ENCODE results near the gene TMEM119.

The TMEM119 gene, protein sequence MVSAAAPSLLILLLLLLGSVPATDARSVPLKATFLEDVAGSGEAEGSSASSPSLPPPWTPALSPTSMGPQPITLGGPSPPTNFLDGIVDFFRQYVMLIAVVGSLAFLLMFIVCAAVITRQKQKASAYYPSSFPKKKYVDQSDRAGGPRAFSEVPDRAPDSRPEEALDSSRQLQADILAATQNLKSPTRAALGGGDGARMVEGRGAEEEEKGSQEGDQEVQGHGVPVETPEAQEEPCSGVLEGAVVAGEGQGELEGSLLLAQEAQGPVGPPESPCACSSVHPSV

DNA sequence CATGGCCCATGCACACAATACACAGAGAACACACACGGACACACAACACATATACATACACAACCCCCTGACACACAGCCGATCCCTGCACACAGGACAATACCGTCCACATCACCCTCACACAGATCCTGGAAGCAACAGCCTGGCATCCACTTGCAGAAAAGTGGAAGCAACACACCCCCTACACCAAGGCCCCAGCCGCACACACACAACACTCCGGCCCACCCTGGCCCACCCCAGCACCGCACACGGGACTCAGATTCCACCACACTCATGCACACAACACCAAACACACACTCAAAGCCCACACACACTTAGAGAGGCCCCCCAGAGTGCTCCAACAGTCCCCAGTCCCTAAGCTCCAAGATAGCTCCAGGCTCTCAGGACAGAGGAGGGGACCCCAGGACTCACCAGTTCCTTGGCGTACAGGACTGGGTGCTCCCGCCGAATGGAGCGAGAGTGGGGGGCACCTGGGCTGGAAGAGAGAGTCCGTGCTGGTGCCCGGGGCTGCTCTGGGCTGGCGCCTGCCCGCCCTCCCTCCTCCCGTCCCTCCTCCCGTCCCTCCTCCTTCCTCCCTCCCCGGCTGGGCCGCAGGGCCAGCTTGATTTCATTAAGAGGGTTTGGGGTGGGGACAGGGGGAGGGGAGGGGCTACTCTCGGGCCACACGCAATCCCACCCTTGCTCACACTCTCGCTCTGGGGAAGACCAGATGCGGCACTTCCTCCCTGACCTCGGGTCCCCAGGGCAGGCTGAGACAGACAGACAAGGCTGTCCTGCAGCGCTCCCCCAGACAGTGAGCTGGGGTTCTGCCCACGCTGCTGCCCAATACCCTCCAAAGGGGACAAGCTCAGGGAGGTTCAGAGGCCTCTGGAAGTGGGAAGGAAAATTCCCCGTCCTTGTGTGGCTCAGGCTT, at the start of gene TMEM119:
Gene TMEM119 (minus strand): TSS at position 526 of the 913 bp plus-strand sequence. CDS start 5,701 bp downstream, outside the sequence.
- peak; percentile 88 for DNase-seq (ENCODE audit: low read depth)
- Histone ChIP-seq H3K9ac (ENCODE audit: low read length) (peak within 1 kb of the TSS; percentile 97), H3K9me3 (ENCODE audit: control insufficient read depth, low read length) (no peaks in the 10 kb centered on the region), H3K27me3 (replicated peaks; ENCODE audit: control insufficient read depth, insufficient read depth, low read length) (no peaks in the 10 kb centered on the region), H3K4me3 (ENCODE audit: low read length) (peak within 1 kb of the TSS; percentile 94), H3K4me1 (ENCODE audit: control insufficient read depth, insufficient read depth, low read length) (peaks cover 33% of the 10 kb centered on the region), H3K36me3 (ENCODE audit: control insufficient read depth, insufficient read depth, low read length, severe bottlenecking) (peaks cover 17% of the 10 kb centered on the region)

DNA sequence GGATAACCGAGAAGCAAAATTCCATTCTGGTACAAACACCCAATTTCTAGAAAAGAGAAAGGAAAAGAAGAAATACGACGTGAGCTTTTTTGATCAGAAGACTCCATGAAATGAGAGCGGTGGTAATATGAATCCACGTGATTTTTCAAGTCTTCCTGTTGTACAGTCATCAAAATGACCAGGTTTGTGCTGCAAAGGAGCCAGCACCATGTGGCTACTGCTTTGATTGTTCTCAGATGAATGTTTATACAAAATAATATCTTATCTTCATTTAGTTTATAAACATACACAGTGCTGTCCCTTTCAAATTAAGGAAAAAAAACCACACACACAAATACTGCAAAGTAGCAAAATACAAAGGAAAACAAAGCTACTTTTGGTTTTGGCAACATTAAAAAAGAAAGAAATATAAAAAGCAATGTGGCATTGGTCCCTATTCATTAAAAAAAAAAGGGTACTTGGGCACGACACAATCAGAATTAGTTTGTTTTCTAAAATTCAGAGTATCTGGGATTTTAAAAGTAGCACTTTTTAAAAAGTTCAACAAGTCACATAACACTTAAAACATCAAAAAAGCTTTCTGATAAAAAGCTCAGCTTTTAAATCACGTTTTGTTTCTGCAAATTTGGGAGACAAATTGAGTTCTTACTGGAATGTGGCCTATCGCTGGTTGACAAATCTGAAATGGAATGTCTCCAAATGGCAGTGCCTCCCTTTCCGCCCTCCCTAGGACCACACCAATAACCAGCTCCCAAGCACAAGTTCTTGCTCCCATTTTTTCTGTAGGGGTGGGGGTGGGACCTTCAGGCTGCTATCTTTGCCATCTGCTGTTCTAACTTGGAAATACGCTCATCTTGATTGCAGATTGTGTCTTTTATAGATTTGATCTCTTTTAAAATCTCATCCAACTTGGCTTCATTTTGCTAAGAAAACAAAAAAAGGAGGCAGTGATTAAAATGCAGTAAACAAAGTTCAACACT, 49.0 kb upstream of the TMEM119 start:
- Histone ChIP-seq H3K9ac (ENCODE audit: low read length) (peak overlapping the region; percentile 29), H3K36me3 (ENCODE audit: control insufficient read depth, insufficient read depth, low read length, severe bottlenecking) (peaks cover 90% of the 10 kb centered on the region), H3K9me3 (ENCODE audit: control insufficient read depth, low read length) (no peaks in the 10 kb centered on the region), H3K4me3 (ENCODE audit: low read length) (no peak overlapping the region), H3K27me3 (replicated peaks; ENCODE audit: control insufficient read depth, insufficient read depth, low read length) (no peaks in the 10 kb centered on the region), H3K4me1 (ENCODE audit: control insufficient read depth, insufficient read depth, low read length) (peaks cover 59% of the 10 kb centered on the region)
- DNase-seq (ENCODE audit: low read depth) = peak; percentile 34

DNA sequence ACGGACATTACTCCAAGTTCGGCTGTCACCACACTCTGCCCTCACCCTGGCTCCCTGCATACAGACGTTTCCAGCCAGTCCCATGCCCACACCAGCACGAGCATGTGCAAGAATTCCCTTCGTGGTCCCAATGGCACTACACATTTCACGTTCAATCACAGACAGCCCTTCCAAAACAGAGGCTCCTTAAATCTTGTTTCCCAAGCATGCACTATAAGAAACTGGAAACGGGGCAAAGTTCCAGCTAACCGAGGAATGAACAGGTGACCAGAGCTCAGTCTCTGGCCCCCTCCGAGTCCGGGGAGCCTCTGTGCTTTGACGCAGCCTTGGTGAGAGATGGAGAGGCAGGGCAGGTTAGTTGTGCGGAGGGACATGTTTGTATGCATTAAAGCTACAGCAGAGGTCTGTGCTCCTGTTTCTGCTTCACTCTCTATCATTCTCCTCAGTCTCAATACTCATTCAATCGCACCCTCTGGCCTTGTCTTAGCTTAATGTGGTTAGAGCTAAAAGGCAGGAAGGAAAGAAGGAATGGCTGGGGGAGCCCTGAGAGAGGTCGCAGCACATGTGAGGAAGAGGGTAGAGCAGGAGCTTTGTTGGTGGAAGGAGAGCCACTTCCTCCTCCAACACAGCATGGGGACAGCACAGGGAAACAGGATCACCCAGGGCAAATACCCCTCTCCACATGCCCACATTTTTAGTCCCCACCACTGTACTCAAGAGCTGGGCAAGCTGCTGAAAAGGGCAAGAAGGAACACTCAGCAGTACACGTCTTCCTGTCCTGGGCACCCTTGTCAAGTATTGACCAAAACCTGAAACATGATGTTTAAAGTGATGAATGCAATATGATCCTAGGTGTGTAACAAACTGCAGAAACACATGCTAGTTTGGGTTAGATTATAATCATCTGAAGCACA, 48.1 kb upstream of the TMEM119 start:
- no peak for DNase-seq (ENCODE audit: low read depth)
- H3K36me3 ChIP-seq (ENCODE audit: control insufficient read depth, insufficient read depth, low read length, severe bottlenecking) = peaks cover 82% of the 10 kb centered on the region
- H3K4me1 ChIP-seq (ENCODE audit: control insufficient read depth, insufficient read depth, low read length) = peaks cover 68% of the 10 kb centered on the region
- H3K4me3 ChIP-seq (ENCODE audit: low read length) = no peak overlapping the region
- no peak overlapping the region for H3K9ac ChIP-seq (ENCODE audit: low read length)
- no peaks in the 10 kb centered on the region for H3K9me3 ChIP-seq (ENCODE audit: control insufficient read depth, low read length)
- H3K27me3 ChIP-seq (replicated peaks; ENCODE audit: control insufficient read depth, insufficient read depth, low read length) = no peaks in the 10 kb centered on the region

DNA sequence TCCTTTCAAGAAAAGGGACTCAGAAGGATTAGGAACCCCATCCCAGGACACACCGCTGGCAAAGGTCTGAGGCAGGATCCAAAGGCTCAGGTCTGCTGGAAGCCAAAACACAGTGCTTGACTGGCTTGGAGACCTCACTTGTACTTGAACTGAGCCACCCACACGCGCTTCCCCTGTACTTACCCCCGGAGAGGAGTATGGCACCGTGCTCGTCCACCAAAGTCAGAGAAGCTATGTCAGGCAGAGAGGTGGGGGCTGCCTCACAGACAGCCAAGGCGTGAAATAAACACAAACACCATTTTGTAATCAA, 46.9 kb upstream of the TMEM119 start:
- Histone ChIP-seq H3K4me3 (ENCODE audit: low read length) (no peak overlapping the region), H3K4me1 (ENCODE audit: control insufficient read depth, insufficient read depth, low read length) (peaks cover 66% of the 10 kb centered on the region), H3K9ac (ENCODE audit: low read length) (no peak overlapping the region), H3K36me3 (ENCODE audit: control insufficient read depth, insufficient read depth, low read length, severe bottlenecking) (peaks cover 77% of the 10 kb centered on the region), H3K27me3 (replicated peaks; ENCODE audit: control insufficient read depth, insufficient read depth, low read length) (no peaks in the 10 kb centered on the region), H3K9me3 (ENCODE audit: control insufficient read depth, low read length) (no peaks in the 10 kb centered on the region)
- no peak for DNase-seq (ENCODE audit: low read depth)

DNA sequence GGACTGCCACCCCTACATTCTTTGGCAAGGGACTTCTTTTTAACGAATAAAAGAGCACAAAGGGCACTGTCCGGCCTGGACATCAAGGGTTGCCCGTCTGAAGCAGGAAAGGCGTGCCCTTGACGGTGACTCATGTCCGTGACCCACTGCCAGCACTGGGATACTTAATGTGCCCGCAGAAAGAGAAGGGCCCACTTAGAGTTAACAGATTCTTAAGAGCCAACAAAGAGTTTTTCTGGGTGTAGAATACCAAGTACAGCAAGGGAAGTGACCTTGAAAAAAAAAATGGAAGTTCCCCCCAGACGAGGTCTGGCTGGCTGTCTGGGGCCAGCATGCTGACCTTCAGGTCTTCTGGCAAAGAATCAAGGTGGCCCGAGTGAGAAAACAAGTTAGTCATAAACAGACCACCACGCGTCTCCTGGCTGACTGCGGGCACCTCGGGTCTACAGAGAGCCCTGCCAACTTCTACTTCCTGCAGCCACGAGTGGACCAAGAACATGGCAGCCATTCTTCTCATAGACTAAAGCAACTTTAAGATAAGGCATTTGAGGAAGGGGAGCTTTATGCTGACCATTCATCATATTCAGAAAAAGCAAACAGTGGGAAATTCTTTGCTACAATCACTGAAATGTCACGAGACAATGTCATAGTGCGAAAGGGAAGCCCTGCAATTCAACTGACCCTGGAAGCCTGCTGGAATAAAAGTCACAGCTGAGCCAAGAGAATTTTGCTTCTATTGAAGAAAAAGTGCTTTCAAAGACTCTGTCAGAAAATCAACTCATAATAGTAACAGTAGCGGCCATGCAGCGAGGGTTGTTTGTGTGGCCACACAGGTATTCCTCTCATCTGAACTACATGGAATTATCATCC, 46.3 kb upstream of the TMEM119 start:
- Histone ChIP-seq H3K36me3 (ENCODE audit: control insufficient read depth, insufficient read depth, low read length, severe bottlenecking) (peaks cover 71% of the 10 kb centered on the region), H3K9ac (ENCODE audit: low read length) (no peak overlapping the region), H3K4me3 (ENCODE audit: low read length) (no peak overlapping the region), H3K27me3 (replicated peaks; ENCODE audit: control insufficient read depth, insufficient read depth, low read length) (no peaks in the 10 kb centered on the region), H3K4me1 (ENCODE audit: control insufficient read depth, insufficient read depth, low read length) (peaks cover 63% of the 10 kb centered on the region), H3K9me3 (ENCODE audit: control insufficient read depth, low read length) (no peaks in the 10 kb centered on the region)
- DNase-seq (ENCODE audit: low read depth) = no peak

DNA sequence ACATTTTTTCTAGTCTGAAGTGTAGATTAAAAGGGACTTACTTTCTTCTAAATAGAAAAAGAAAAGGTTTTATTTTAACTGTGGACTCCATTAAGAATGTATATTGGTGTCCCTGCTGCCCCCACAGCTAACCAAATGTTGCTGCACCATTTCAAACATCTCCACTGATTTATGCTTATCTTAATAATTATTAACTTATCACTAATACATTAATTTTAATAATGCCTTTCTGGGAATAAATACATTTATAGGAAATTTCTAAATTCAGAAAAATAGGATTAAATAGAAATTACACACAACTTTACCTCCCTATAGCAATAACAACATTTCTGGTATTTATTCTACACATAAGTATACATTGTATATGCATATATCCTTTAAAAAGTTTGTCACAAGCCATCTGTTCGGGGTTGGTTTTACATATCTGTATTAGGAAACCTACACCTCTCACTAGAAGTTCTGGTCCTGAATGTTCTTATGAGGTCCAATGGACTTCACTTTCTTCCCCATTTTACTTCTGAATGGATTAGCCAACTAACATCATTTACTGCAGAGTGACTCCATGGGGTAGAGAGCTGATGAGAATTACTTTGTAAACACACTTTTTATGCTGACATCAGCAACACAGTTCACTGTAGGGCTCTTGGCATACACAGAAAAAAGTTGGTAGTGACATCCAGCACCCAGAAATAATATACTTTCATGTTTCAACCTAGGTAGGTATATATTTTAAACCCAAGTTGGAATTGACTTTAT, 45.2 kb upstream of the TMEM119 start:
- H3K27me3 ChIP-seq (replicated peaks; ENCODE audit: control insufficient read depth, insufficient read depth, low read length) = no peaks in the 10 kb centered on the region
- no peaks in the 10 kb centered on the region for H3K9me3 ChIP-seq (ENCODE audit: control insufficient read depth, low read length)
- DNase-seq (ENCODE audit: low read depth) = no peak
- peaks cover 63% of the 10 kb centered on the region for H3K4me1 ChIP-seq (ENCODE audit: control insufficient read depth, insufficient read depth, low read length)
- H3K9ac ChIP-seq (ENCODE audit: low read length) = no peak overlapping the region
- H3K36me3 ChIP-seq (ENCODE audit: control insufficient read depth, insufficient read depth, low read length, severe bottlenecking) = peaks cover 60% of the 10 kb centered on the region
- H3K4me3 ChIP-seq (ENCODE audit: low read length) = no peak overlapping the region

DNA sequence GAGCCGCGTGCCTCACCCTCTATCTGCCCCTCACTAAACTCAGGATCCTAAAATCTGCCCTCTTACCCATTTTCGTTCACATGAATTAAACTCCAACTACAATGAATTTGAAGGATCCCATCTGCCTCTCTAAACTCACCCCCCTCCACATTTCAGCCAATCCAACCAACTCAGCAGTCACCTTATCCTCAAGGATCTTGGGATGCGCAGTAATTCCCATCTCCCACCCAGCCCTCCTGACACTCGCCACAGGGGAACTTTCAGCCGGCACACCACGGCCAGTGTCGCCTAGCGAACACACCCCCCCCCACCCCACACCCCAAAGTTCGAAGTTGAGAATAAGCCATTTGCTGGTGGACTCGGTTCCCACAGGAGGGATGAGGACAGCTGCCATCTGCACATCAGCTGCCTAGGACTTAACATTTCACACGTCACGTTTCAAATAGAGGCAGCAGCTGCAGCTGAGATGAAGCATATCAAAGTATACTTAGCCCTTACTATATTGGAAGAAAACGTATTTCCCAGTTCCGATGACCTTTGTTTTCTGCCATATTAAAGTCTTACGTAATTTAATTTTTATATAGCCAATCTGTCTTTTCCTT, 44.5 kb upstream of the TMEM119 start:
- H3K4me1 ChIP-seq (ENCODE audit: control insufficient read depth, insufficient read depth, low read length) = peaks cover 63% of the 10 kb centered on the region
- no peaks in the 10 kb centered on the region for H3K9me3 ChIP-seq (ENCODE audit: control insufficient read depth, low read length)
- H3K9ac ChIP-seq (ENCODE audit: low read length) = no peak overlapping the region
- peaks cover 54% of the 10 kb centered on the region for H3K36me3 ChIP-seq (ENCODE audit: control insufficient read depth, insufficient read depth, low read length, severe bottlenecking)
- DNase-seq (ENCODE audit: low read depth) = no peak
- H3K4me3 ChIP-seq (ENCODE audit: low read length) = no peak overlapping the region
- H3K27me3 ChIP-seq (replicated peaks; ENCODE audit: control insufficient read depth, insufficient read depth, low read length) = no peaks in the 10 kb centered on the region

DNA sequence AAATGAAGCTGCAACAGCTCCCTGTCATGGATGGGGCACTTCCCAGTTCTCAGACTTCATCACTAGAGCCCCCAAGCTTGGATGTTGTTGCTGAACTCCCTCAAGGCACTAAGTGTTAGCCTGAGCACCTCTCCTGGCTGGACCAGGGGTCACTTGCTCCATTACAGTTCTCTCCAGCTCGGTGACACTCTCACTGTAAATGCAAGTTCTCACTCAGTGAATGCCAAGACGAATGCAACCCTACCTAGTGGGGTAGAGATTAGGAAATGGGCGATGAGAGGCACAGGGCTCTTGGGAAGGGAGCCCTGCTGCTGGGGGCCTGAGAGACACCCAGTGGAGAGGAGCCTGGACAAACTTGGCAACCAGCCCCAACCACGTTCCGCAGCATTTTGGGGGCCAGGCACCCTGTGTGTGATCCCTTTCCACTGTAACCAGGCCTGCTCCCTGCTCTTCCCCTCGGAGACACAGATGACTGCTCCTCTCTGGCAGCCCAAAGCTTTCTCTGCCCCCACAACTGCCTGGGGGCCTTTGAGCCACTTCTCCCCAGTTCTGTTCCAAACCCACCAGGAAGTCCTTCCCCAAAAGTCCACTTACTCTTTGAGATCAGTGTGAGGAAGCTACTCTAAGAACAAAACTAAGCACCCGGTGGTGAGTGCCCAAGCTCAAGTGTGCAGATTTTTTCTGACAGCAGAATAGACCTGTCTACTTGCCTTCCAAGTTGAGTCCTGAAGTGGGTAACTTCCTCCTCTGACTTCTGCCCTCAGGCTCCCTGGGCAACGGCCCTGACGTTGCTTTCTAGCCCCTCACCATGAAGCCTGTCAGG, 43.8 kb upstream of the TMEM119 start:
- no peak overlapping the region for H3K4me3 ChIP-seq (ENCODE audit: low read length)
- no peaks in the 10 kb centered on the region for H3K9me3 ChIP-seq (ENCODE audit: control insufficient read depth, low read length)
- H3K9ac ChIP-seq (ENCODE audit: low read length) = no peak overlapping the region
- H3K27me3 ChIP-seq (replicated peaks; ENCODE audit: control insufficient read depth, insufficient read depth, low read length) = no peaks in the 10 kb centered on the region
- no peak for DNase-seq (ENCODE audit: low read depth)
- H3K4me1 ChIP-seq (ENCODE audit: control insufficient read depth, insufficient read depth, low read length) = peaks cover 56% of the 10 kb centered on the region
- H3K36me3 ChIP-seq (ENCODE audit: control insufficient read depth, insufficient read depth, low read length, severe bottlenecking) = peaks cover 47% of the 10 kb centered on the region

Data from adipocyte (in vitro differentiated cells).